Naive thymus-derived CD4-positive, alpha-beta T cell (primary cell): ENCODE data around the gene ARFRP1. TPM values are rescaled to one million over a fixed set of nuclear protein-coding genes. Genes with fewer than 3 reads are reported as not detected.
A peak's percentile ranks its signal among the peaks of the same experiment; 100 is the strongest.
"Not testable (repeated sequence)": the region's sequence is repeated elsewhere in the genome, so short reads cannot be mapped to it uniquely, and the experiment has no call there.

Source experiments
- ATAC-seq: fragments of 150-1000 bp; cut with Tn5 transposase; 2 replicates; pipeline ENCODE4 v1.10.0; 2021; ENCODE audit warnings: mild to moderate bottlenecking, moderate library complexity
- CTCF ChIA-PET: fragments of 350-600 bp; sonication (Branson Sonifier 250); formaldehyde crosslinking; loops from one replicate; lab custom pipeline; 2021; ENCODE audit warnings: antibody characterized with exemption; lab: Charles Lee
- POLR2A ChIA-PET: fragments of 350-600 bp; sonication (Branson Sonifier 250); formaldehyde crosslinking; loops from one replicate; lab custom pipeline; 2021; ENCODE audit warnings: antibody characterized with exemption, inconsistent platforms; lab: Charles Lee
- DNase-seq, 9 donors: peaks; one replicate each; pipeline versions ENCODE4 v3.0.0 to v3.0.0-alpha.2; 2020 to 2022; ENCODE audit warnings: mixed read lengths in 1 of 9
- H3K27ac ChIP-seq: one replicate; pipeline ENCODE4 v1.7.0; 2013; ENCODE audit warnings: mild to moderate bottlenecking, low read depth, low read length, moderate library complexity
- H3K27me3 ChIP-seq, 2 donors: one replicate each; pipeline ENCODE4 v1.7.0; 2013; ENCODE audit warnings: low read length in 2 of 2, mild to moderate bottlenecking in 2 of 2, moderate library complexity in 2 of 2; ENCODE audit not compliant: control insufficient read depth in 2 of 2, insufficient read depth in 2 of 2
- H3K36me3 ChIP-seq, 3 experiments: 1 replicate in 2 of 3; 2 replicates in 1 of 3; pipeline ENCODE4 v1.7.0; 2013; ENCODE audit warnings: low read length in 3 of 3, mild to moderate bottlenecking in 3 of 3, moderate library complexity in 1 of 3; ENCODE audit not compliant: insufficient read depth in 3 of 3, control insufficient read depth in 2 of 3
- H3K4me1 ChIP-seq, 2 donors: one replicate each; pipeline ENCODE4 v1.7.0; 2013; ENCODE audit warnings: low read length in 2 of 2, mild to moderate bottlenecking in 2 of 2, moderate library complexity in 1 of 2; ENCODE audit not compliant: control insufficient read depth in 2 of 2, insufficient read depth in 2 of 2
- H3K4me3 ChIP-seq: 2 replicates; pipeline ENCODE4 v1.7.0; 2013; ENCODE audit warnings: mild to moderate bottlenecking, low read length
- H3K9me3 ChIP-seq, 3 experiments: 1 replicate in 2 of 3; 2 replicates in 1 of 3; pipeline ENCODE4 v1.7.0; 2013; ENCODE audit warnings: low read length in 3 of 3; ENCODE audit not compliant: control insufficient read depth in 2 of 3
- H3K27ac Mint-ChIP-seq, 9 donors: one replicate each; pipeline ENCODE4 v1.8.0; 2020 to 2022; ENCODE audit warnings: mixed read lengths in 9 of 9, mild to moderate bottlenecking in 8 of 9, moderate library complexity in 5 of 9, inconsistent platforms in 2 of 9
- H3K27me3 Mint-ChIP-seq, 5 donors: one replicate each; pipeline ENCODE4 v1.8.0; 2021 to 2022; ENCODE audit warnings: mixed read lengths in 5 of 5, mild to moderate bottlenecking in 1 of 5
- H3K36me3 Mint-ChIP-seq, 5 donors: one replicate each; pipeline ENCODE4 v1.8.0; 2020 to 2022; ENCODE audit warnings: mixed read lengths in 5 of 5, mild to moderate bottlenecking in 3 of 5, inconsistent platforms in 1 of 5
- H3K4me1 Mint-ChIP-seq, 7 donors: one replicate each; pipeline ENCODE4 v1.8.0; 2020 to 2022; ENCODE audit warnings: mixed read lengths in 7 of 7, mild to moderate bottlenecking in 3 of 7, inconsistent platforms in 1 of 7
- H3K4me3 Mint-ChIP-seq, 10 donors: one replicate each; pipeline ENCODE4 v1.8.0; 2020 to 2022; ENCODE audit warnings: mild to moderate bottlenecking in 10 of 10, mixed read lengths in 10 of 10, moderate library complexity in 6 of 10, inconsistent platforms in 2 of 10
- H3K9me3 Mint-ChIP-seq, 11 donors: one replicate each; pipeline ENCODE4 v1.8.0; 2020 to 2022; ENCODE audit warnings: mixed read lengths in 11 of 11, mild to moderate bottlenecking in 4 of 11, inconsistent platforms in 1 of 11, moderate library complexity in 1 of 11
- intact Hi-C, 2 donors: fragments of 100-400 bp; cut with micrococcal nuclease; formaldehyde crosslinking; loops; one replicate each; pipeline ENCODE4 v1.15.1; 2023
- polyA plus RNA-seq, 2 donors: library from polyadenylated mRNA; unstranded; fragments of 300-500 nt; fragmentation: Illumina TruSeq; gene quantifications; one replicate each; pipeline ENCODE4 v1.2.3, GENCODE V29; 2021
- total RNA-seq, 6 experiments: library from RNA in 5 of 6; stranded (reverse) in 5 of 6; gene quantifications; 1 replicate in 5 of 6; 2 replicates in 1 of 6; pipeline ENCODE4 v1.2.3 and lab custom pipeline; 2021 to 2026

ARFRP1 gene
- total and polyA plus RNA-seq, 7 experiments from 2014 or later: 55.4 to 108 (median 89.1) TPM

DNA sequence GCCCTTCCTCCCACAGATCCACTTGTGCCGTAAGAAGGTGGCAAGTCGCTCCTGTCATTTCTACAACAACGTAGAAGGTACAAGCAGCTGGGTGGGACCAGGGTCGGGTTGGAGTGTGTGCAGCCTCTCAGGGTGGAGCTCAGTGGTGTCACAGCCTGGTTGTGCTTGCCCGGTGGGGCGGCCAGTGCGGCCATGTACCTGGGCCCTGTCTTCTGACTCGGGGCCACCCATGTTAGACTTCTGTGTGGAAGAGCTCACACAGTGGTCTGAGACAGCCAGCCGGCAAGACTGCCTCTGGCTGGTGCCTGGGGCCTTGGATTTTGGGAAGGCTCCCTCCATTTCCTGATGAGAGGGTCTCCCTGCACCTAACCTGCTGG is 45.0 kb downstream of the ARFRP1 start:
- DNase-seq (no peak), ATAC-seq (no peak)
- H3K4me1 Mint-ChIP-seq: peaks cover 0 to 30% (median 20%) of the 10 kb centered on the region in 7 donors
- peaks cover 0 to 69% (median 4%) of the 10 kb centered on the region in 3 experiments for H3K36me3 ChIP-seq
- peaks cover 0 to 2% (median 0%) of the 10 kb centered on the region in 5 donors for H3K27me3 Mint-ChIP-seq
- ChIA-PET CTCF (no interaction called here), POLR2A (no interaction called here)
- H3K4me3 Mint-ChIP-seq: no peak overlapping the region
- H3K4me1 ChIP-seq: peaks cover 4 to 7% of the 10 kb centered on the region in 2 donors
- intact Hi-C loops: no loop called here
- H3K36me3 Mint-ChIP-seq: peaks cover 0 to 11% (median 3%) of the 10 kb centered on the region in 5 donors
- no peaks in the 10 kb centered on the region for H3K27me3 ChIP-seq
- no peak overlapping the region for H3K4me3 ChIP-seq
- no peaks in the 10 kb centered on the region for H3K9me3 Mint-ChIP-seq
- no peak overlapping the region for H3K27ac Mint-ChIP-seq
- H3K9me3 ChIP-seq: no peaks in the 10 kb centered on the region
- H3K27ac ChIP-seq: no peak overlapping the region

DNA sequence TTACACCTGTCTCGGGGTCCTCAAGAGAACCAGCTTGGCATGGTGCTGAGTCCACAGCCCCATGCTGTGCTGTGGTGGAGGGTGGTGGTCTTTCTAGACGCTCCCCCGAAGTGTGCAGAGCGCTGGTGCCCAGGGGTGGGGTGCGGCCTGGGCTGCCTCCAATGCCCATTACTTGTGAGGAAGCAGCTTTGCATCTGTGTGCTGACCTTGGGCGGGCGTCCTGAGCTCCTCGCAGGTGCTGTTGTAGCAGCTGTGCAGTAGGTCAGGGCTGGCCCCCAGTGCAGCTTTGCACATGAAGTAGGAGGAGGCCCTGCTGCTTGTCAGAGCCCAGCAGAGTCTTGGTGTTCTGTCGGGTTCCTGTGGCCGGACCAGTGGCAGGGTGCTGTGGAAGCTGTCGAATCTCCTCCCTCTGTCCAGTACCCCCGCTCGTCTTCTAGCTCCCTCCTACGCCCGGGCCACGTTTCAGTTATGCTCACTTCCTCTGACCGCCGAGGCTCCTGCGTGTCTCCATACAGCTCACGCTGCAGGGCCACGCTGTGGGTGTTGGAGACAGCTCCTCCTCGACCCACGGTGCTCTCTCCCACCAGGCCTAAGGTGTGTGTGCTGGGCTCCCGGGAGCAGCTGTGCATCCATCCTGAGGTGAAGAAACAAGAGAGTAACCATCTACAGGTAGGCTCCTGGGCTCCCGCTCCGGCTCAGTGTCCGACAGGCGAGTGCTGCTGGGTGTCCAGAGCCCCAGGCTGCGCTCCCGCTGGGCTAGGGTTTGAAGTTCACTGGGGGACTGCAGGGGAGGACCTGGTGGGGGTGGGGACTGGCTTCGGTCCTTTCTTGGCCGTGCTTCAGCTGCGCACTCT is 45.6 kb downstream of the ARFRP1 start:
- intact Hi-C loops: no loop called here
- Histone ChIP-seq H3K4me3 (no peak overlapping the region), H3K9me3 (no peaks in the 10 kb centered on the region), H3K27ac (no peak overlapping the region), H3K4me1 (peaks cover 7 to 8% of the 10 kb centered on the region in 2 donors), H3K36me3 (peaks cover 0 to 63% (median 0%) of the 10 kb centered on the region in 3 experiments), H3K27me3 (no peaks in the 10 kb centered on the region)
- Mint-ChIP-seq H3K9me3 (no peaks in the 10 kb centered on the region), H3K4me1 (peaks cover 0 to 34% (median 20%) of the 10 kb centered on the region in 7 donors), H3K36me3 (peaks cover 0 to 11% (median 3%) of the 10 kb centered on the region in 5 donors), H3K4me3 (peak overlapping the region in 2 of 10 donors; percentile 34 to 36), H3K27ac (no peak overlapping the region), H3K27me3 (peaks cover 0 to 2% (median 0%) of the 10 kb centered on the region in 5 donors)
- ATAC-seq (no peak), DNase-seq (no peak)
- POLR2A ChIA-PET: no interaction called here
- CTCF ChIA-PET: no interaction called here

DNA sequence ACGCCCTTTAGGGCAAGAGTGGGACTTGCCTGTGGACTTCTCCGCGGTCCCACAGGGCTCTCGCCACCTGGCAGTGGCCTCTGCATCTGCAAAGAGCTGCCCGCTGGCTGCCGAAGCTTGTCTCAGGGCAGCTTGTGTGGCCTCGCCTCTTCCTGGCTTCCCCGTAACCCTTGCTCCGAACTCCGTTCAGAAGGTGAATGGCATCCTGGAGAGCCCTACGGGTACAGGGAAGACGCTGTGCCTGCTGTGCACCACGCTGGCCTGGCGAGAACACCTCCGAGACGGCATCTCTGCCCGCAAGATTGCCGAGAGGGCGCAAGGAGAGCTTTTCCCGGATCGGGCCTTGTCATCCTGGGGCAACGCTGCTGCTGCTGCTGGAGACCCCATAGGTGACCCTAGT is 46.7 kb downstream of the ARFRP1 start:
- intact Hi-C loops: no loop called here
- ChIA-PET POLR2A (interaction anchor here (0.9 kb wide), 1 partner anchor 9 kb away, joined by 3 read pairs; no protein-coding TSS in a partner anchor), CTCF (no interaction called here)
- H3K27ac ChIP-seq: no peak overlapping the region
- no peak overlapping the region for H3K27ac Mint-ChIP-seq
- no peak overlapping the region for H3K4me3 ChIP-seq
- ATAC-seq: no peak
- H3K27me3 Mint-ChIP-seq: peaks cover 0 to 2% (median 0%) of the 10 kb centered on the region in 5 donors
- H3K4me1 ChIP-seq: peaks cover 7 to 8% of the 10 kb centered on the region in 2 donors
- H3K36me3 Mint-ChIP-seq: peaks cover 0 to 11% (median 1%) of the 10 kb centered on the region in 5 donors
- no peak for DNase-seq
- H3K9me3 Mint-ChIP-seq: no peaks in the 10 kb centered on the region
- no peak overlapping the region for H3K4me3 Mint-ChIP-seq
- H3K4me1 Mint-ChIP-seq: peaks cover 0 to 38% (median 24%) of the 10 kb centered on the region in 7 donors
- H3K36me3 ChIP-seq: peaks cover 0 to 55% (median 0%) of the 10 kb centered on the region in 3 experiments
- H3K27me3 ChIP-seq: no peaks in the 10 kb centered on the region
- no peaks in the 10 kb centered on the region for H3K9me3 ChIP-seq

DNA sequence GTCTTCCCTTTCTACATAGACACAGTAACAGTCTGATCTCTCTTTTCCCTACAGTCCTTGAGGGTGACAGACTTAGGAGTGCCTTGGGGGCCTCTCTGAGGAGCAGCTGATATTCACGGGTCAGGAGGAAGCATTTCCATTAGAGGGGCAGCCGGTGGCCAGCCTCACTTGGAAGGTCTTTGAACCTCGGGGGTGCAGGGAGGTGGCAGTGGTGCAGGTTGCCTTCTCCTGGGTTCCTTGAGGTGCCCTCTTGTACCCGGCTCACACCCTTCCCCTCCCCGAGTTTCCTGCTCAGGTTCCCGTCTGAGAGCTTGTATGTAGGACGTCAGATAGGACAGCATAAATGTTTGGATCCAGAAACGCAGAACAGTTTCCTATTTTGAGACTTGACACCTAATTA is 47.2 kb downstream of the ARFRP1 start:
- Histone ChIP-seq H3K4me3 (no peak overlapping the region), H3K27ac (no peak overlapping the region), H3K27me3 (no peaks in the 10 kb centered on the region), H3K4me1 (peaks cover 7 to 8% of the 10 kb centered on the region in 2 donors), H3K9me3 (no peaks in the 10 kb centered on the region), H3K36me3 (peaks cover 0 to 50% (median 0%) of the 10 kb centered on the region in 3 experiments)
- CTCF ChIA-PET: no interaction called here
- peaks cover 0 to 38% (median 24%) of the 10 kb centered on the region in 7 donors for H3K4me1 Mint-ChIP-seq
- no peak for DNase-seq
- POLR2A ChIA-PET: interaction anchor here (0.9 kb wide), 1 partner anchor 9 kb away, joined by 3 read pairs; no protein-coding TSS in a partner anchor
- intact Hi-C loops: no loop called here
- peak overlapping the region in 5 of 10 donors; percentile 25 to 51 (median 45) for H3K4me3 Mint-ChIP-seq
- peaks cover 0 to 11% (median 0%) of the 10 kb centered on the region in 5 donors for H3K36me3 Mint-ChIP-seq
- H3K27ac Mint-ChIP-seq: no peak overlapping the region
- ATAC-seq: no peak
- no peaks in the 10 kb centered on the region for H3K9me3 Mint-ChIP-seq
- H3K27me3 Mint-ChIP-seq: peaks cover 0 to 2% (median 0%) of the 10 kb centered on the region in 5 donors

DNA sequence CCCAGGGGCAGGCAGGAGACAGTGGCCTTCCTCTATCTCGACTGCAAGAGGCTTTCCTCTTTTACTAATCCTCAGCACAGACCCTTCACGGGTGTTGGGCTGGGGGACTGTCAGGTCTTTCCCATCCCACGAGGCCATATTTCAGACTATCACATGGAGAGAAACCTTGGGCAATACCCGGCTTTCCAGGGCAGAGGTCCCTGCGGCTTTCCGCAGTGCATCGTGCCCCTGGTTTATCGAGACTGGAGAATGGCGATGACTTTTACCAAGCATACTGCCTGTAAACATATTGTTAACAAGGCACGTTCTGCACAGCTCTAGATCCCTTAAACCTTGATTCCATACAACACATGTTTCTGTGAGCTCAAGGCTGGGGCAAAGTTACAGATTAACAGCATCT is 47.6 kb downstream of the ARFRP1 start:
- peaks cover 0 to 46% (median 0%) of the 10 kb centered on the region in 3 experiments for H3K36me3 ChIP-seq
- Mint-ChIP-seq H3K4me3 (peak overlapping the region; percentile 39 to 97 (median 68)), H3K36me3 (peaks cover 0 to 11% (median 0%) of the 10 kb centered on the region in 5 donors), H3K4me1 (peaks cover 0 to 42% (median 24%) of the 10 kb centered on the region in 7 donors)
- H3K27ac ChIP-seq, H3K4me1 ChIP-seq, ATAC-seq, H3K9me3 ChIP-seq, DNase-seq, H3K9me3 Mint-ChIP-seq, H3K27me3 Mint-ChIP-seq, H3K27ac Mint-ChIP-seq, CTCF ChIA-PET, intact Hi-C loops, H3K4me3 ChIP-seq, H3K27me3 ChIP-seq: not testable (repeated sequence)
- POLR2A ChIA-PET: interaction anchor here (0.9 kb wide), 1 partner anchor 8 kb away, joined by 3 read pairs; no protein-coding TSS in a partner anchor

DNA sequence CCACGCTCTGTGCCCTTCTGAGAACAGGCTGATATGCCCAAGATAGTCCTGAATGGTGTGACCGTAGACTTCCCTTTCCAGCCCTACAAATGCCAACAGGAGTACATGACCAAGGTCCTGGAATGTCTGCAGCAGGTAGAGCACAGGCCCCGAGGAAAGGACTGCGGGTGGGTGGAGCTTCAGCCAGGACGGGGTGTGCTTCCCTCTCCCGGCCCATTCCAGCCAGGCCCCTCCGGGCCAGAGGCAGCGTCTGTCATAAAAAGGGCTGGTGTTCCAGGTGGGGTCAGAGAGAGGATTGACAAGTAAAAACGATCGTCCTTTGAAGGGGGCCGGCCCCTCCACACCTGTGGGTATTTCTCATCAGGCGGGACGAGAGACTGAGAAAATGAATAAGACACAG is 48.4 kb downstream of the ARFRP1 start:
- Mint-ChIP-seq H3K9me3 (no peaks in the 10 kb centered on the region), H3K4me1 (peaks cover 8 to 49% (median 29%) of the 10 kb centered on the region in 7 donors), H3K27me3 (peaks cover 0 to 2% (median 0%) of the 10 kb centered on the region in 5 donors), H3K4me3 (peak overlapping the region in 9 of 10 donors; percentile 86 to 97 (median 95)), H3K36me3 (peaks cover 0 to 8% (median 0%) of the 10 kb centered on the region in 5 donors), H3K27ac (peak overlapping the region in 1 of 9 donors; percentile 97)
- ChIA-PET CTCF (no interaction called here), POLR2A (no interaction called here)
- DNase-seq (no peak), ATAC-seq (no peak)
- Histone ChIP-seq H3K36me3 (peaks cover 0 to 38% (median 0%) of the 10 kb centered on the region in 3 experiments), H3K9me3 (no peaks in the 10 kb centered on the region), H3K4me1 (peaks cover 10 to 16% of the 10 kb centered on the region in 2 donors), H3K4me3 (peak overlapping the region; percentile 100), H3K27me3 (no peaks in the 10 kb centered on the region), H3K27ac (no peak overlapping the region)
- intact Hi-C loops: loop anchor here in 1 of 2 donors (2.0 to 10.0 kb wide), 2 partner anchors 79 to 1275 kb away; partner anchors contain the start of gene RPS21
